Subcutaneous abdominal adipose tissue (tissue), 5 donors: ENCODE results near the gene CIB2.

Source experiments
- H3K27ac ChIP-seq: one replicate; pipeline ENCODE4 v1.7.0; 2013; ENCODE audit warnings: low read depth, mild to moderate bottlenecking, inconsistent platforms, low read length, moderate library complexity
- H3K27me3 ChIP-seq, 5 donors: one replicate each; pipeline ENCODE4 v1.7.0; 2013; ENCODE audit warnings: low read length in 5 of 5, inconsistent platforms in 1 of 5; ENCODE audit not compliant: control insufficient read depth in 5 of 5, insufficient read depth in 4 of 5
- H3K36me3 ChIP-seq, 5 donors: one replicate each; pipeline ENCODE4 v1.7.0; 2013; ENCODE audit warnings: low read length in 5 of 5; ENCODE audit not compliant: control insufficient read depth in 5 of 5, insufficient read depth in 5 of 5
- H3K4me1 ChIP-seq, 5 donors: one replicate each; pipeline ENCODE4 v1.7.0; 2013; ENCODE audit warnings: low read length in 5 of 5, mild to moderate bottlenecking in 3 of 5, moderate library complexity in 1 of 5; ENCODE audit not compliant: control insufficient read depth in 5 of 5, insufficient read depth in 5 of 5
- H3K4me3 ChIP-seq, 5 donors: one replicate each; pipeline ENCODE4 v1.7.0; 2013; ENCODE audit warnings: low read length in 5 of 5, low read depth in 1 of 5
- H3K9ac ChIP-seq, 5 donors: one replicate each; pipeline ENCODE4 v1.7.0; 2013; ENCODE audit warnings: low read length in 5 of 5, mild to moderate bottlenecking in 4 of 5, moderate library complexity in 3 of 5
- H3K9me3 ChIP-seq, 5 donors: one replicate each; pipeline ENCODE4 v1.7.0; 2013; ENCODE audit warnings: low read length in 5 of 5; ENCODE audit not compliant: control insufficient read depth in 5 of 5
- donor health status: healthy.
- donor health status: healthy.
- donor health status: healthy.
- donor health status: healthy.
- donor health status: healthy.

CIB2 gene

GRCh38 chr15:78149805-78150751, 18.8 kb upstream of the CIB2 start:
- peak overlapping the region; percentile 78 for H3K27ac ChIP-seq

GRCh38 chr15:78149068-78149804, 18.0 kb upstream of the CIB2 start, which contains the start of gene IDH3A:
TSS of gene IDH3A (plus strand) at chr15:78149362. CDS start at chr15:78149404, 42 bp downstream.
- Histone ChIP-seq H3K4me3 (peak within 1 kb of the TSS; percentile 78 to 83 (median 82)), H3K4me1 (peaks cover 5 to 54% (median 44%) of the 10 kb centered on the region in 5 donors), H3K27me3 (no peaks in the 10 kb centered on the region), H3K36me3 (no peaks in the 10 kb centered on the region), H3K9ac (peak within 1 kb of the TSS; percentile 82 to 97 (median 94)), H3K9me3 (no peaks in the 10 kb centered on the region), H3K27ac (peak within 1 kb of the TSS; percentile 78)

More at GRCh38 chr15:78149805-78150751, 18.8 kb upstream of the CIB2 start:
- no peaks in the 10 kb centered on the region for H3K27me3 ChIP-seq
- H3K9ac ChIP-seq = peak overlapping the region; percentile 82 to 97 (median 94)
- peaks cover 5 to 53% (median 47%) of the 10 kb centered on the region in 5 donors for H3K4me1 ChIP-seq
- H3K36me3 ChIP-seq = no peaks in the 10 kb centered on the region
- no peaks in the 10 kb centered on the region for H3K9me3 ChIP-seq
- H3K4me3 ChIP-seq = peak overlapping the region; percentile 78 to 83 (median 82)

- Histone ChIP-seq H3K4me1 (peaks cover 5 to 54% (median 44%) of the 10 kb centered on the region in 5 donors), H3K27me3 (no peaks in the 10 kb centered on the region), H3K9ac (peak overlapping the region; percentile 35 to 76 (median 72)), H3K4me3 (peak overlapping the region; percentile 38 to 83 (median 77)), H3K9me3 (no peaks in the 10 kb centered on the region), H3K36me3 (no peaks in the 10 kb centered on the region), H3K27ac (peak overlapping the region; percentile 78)
Observed at GRCh38 chr15:78148392-78149067, 17.3 kb upstream of the CIB2 start.

- Histone ChIP-seq H3K9ac (peak overlapping the region in 3 of 5 donors; percentile 44 to 76 (median 75)), H3K4me1 (peaks cover 5 to 54% (median 44%) of the 10 kb centered on the region in 5 donors), H3K36me3 (no peaks in the 10 kb centered on the region), H3K27me3 (no peaks in the 10 kb centered on the region), H3K9me3 (no peaks in the 10 kb centered on the region), H3K4me3 (no peak overlapping the region), H3K27ac (peak overlapping the region; percentile 78)
Observed at GRCh38 chr15:78147566-78147965, 16.3 kb upstream of the CIB2 start.

- H3K4me3 ChIP-seq = no peak overlapping the region
- peak overlapping the region; percentile 78 for H3K27ac ChIP-seq
- H3K36me3 ChIP-seq = no peaks in the 10 kb centered on the region
Observed at GRCh38 chr15:78146425-78147154, 15.3 kb upstream of the CIB2 start.

GRCh38 chr15:78142332-78142731, 11.1 kb upstream of the CIB2 start:
- no peak overlapping the region for H3K27ac ChIP-seq
- no peak overlapping the region for H3K9ac ChIP-seq
- H3K4me3 ChIP-seq = no peak overlapping the region
- H3K9me3 ChIP-seq = no peaks in the 10 kb centered on the region
- H3K36me3 ChIP-seq = no peaks in the 10 kb centered on the region
- H3K4me1 ChIP-seq = peaks cover 0 to 26% (median 15%) of the 10 kb centered on the region in 5 donors
- no peaks in the 10 kb centered on the region for H3K27me3 ChIP-seq

More at GRCh38 chr15:78146425-78147154, 15.3 kb upstream of the CIB2 start:
- Histone ChIP-seq H3K27me3 (no peaks in the 10 kb centered on the region), H3K9me3 (no peaks in the 10 kb centered on the region), H3K9ac (no peak overlapping the region), H3K4me1 (peaks cover 5 to 54% (median 44%) of the 10 kb centered on the region in 5 donors)

GRCh38 chr15:78140292-78140691, 9.0 kb upstream of the CIB2 start:
- Histone ChIP-seq H3K4me1 (peaks cover 0 to 10% (median 4%) of the 10 kb centered on the region in 5 donors), H3K27ac (no peak overlapping the region), H3K9me3 (no peaks in the 10 kb centered on the region), H3K27me3 (no peaks in the 10 kb centered on the region), H3K9ac (no peak overlapping the region), H3K36me3 (no peaks in the 10 kb centered on the region), H3K4me3 (no peak overlapping the region)

GRCh38 chr15:78139578-78139977, 8.3 kb upstream of the CIB2 start:
- H3K27me3 ChIP-seq = no peaks in the 10 kb centered on the region
- peaks cover 0 to 5% (median 3%) of the 10 kb centered on the region in 5 donors for H3K4me1 ChIP-seq
- no peaks in the 10 kb centered on the region for H3K36me3 ChIP-seq
- H3K9ac ChIP-seq = no peak overlapping the region
- no peaks in the 10 kb centered on the region for H3K9me3 ChIP-seq
- H3K4me3 ChIP-seq = no peak overlapping the region
- no peak overlapping the region for H3K27ac ChIP-seq

- Histone ChIP-seq H3K4me1 (peaks cover 2 to 26% (median 16%) of the 10 kb centered on the region in 5 donors), H3K27me3 (no peaks in the 10 kb centered on the region), H3K27ac (no peak overlapping the region), H3K36me3 (no peaks in the 10 kb centered on the region), H3K4me3 (no peak overlapping the region), H3K9ac (peak overlapping the region in 1 of 5 donors; percentile 47), H3K9me3 (no peaks in the 10 kb centered on the region)
Observed at GRCh38 chr15:78133801-78134200, 2.6 kb upstream of the CIB2 start.
